ENCODE data around the gene TCF12. TPM values are rescaled to one million over a fixed set of nuclear protein-coding genes. Genes with fewer than 3 reads are reported as not detected.

The TCF12 gene
- total and polyA plus RNA-seq, 2 of the 8 experiments (the other 6 are each of a cell fraction or from before 2014, with no cell fraction given) = 85.8 to 101 TPM

- TF ChIP-seq CHD7 (IDR thresholded peaks at IDR 0.05; ENCODE audit: insufficient replicate concordance, low read length) (no peak), YY1 (IDR thresholded peaks at IDR 0.05; ENCODE audit: low read depth, low read length) (no peak)
Observed at GRCh38 chr15:57224664-57225063, 306.2 kb downstream of the TCF12 start (continued).
